GM12864 (cell line): Measurements from ENCODE around the gene DHTKD1.

Source experiments
- DNase-seq: peaks from one replicate; pipeline ENCODE4 v3.0.0-alpha.2; 2011; ENCODE audit warnings: low read depth
- H3K4me3 ChIP-seq: 2 replicates; pipeline ENCODE4 v1.5.1; 2011; ENCODE audit warnings: mild to moderate bottlenecking, low read depth, low read length, control low read depth
- TF ChIP-seq, protein P1 (sequence below): IDR thresholded peaks from 2 replicates; pipeline ENCODE4 v1.5.1; 2011; ENCODE audit warnings: low read depth, mild to moderate bottlenecking, moderate library complexity, low read length, control low read depth, inconsistent platforms; ENCODE audit errors: missing control alignments

DHTKD1 gene

DNA sequence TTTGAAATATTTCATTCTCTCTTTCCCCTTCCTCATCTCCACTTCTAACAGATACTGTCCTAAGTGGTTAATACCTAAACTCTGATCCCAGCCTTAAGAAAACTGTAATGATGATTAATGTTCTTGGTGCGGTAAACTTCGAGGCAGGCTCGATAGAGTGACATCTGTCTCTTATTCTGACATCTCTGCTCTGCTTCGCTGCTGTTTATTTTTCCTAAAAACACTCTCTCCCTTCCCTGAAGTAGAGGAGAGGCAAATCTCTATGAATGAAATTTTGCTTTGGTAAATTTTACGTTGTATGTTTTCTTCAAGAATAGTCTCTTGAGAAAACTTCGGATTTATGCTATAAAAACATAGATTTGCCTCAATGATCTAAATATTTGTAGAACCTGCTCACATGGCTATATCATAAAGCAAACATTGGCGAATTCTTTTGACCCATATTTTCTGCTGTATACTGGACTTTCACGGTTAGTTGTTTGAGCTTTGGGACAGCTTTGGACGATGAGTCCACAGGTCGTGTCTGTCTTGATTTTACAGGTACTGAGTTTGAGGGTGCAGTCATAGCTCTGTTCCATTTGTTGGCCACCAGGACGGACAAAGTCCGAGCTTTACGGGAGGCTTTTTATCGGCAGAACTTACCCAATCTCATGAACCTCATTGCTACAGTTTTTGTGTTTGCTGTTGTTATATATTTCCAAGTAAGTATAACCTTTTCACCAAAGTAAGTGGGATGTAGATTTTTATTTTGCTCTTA, 87.8 kb downstream of the DHTKD1 start:
- TF ChIP-seq, protein P1, sequence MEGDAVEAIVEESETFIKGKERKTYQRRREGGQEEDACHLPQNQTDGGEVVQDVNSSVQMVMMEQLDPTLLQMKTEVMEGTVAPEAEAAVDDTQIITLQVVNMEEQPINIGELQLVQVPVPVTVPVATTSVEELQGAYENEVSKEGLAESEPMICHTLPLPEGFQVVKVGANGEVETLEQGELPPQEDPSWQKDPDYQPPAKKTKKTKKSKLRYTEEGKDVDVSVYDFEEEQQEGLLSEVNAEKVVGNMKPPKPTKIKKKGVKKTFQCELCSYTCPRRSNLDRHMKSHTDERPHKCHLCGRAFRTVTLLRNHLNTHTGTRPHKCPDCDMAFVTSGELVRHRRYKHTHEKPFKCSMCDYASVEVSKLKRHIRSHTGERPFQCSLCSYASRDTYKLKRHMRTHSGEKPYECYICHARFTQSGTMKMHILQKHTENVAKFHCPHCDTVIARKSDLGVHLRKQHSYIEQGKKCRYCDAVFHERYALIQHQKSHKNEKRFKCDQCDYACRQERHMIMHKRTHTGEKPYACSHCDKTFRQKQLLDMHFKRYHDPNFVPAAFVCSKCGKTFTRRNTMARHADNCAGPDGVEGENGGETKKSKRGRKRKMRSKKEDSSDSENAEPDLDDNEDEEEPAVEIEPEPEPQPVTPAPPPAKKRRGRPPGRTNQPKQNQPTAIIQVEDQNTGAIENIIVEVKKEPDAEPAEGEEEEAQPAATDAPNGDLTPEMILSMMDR, result no peak
- H3K4me3 ChIP-seq, result no peak overlapping the region
- DNase-seq, result no peak

DNA sequence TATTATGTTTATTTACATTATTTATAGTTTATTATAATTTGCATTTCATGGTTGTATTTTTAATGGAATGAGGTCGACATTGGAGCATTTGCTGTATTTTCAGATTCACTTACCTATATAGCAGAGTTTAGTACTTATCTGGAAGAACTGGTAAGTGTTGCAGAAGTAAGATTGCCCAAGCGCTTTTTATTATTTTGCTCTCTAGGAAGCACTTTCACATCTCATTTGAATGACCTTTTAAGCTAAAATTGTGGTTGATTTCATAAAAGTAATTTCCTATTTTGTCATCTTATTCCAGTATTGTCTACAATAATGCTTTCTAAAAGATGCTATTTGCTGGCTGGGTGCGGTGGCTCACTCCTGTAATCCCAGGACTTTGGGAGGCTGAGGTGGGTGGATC, 89.4 kb downstream of the DHTKD1 start:
- no peak overlapping the region for H3K4me3 ChIP-seq
- no peak for DNase-seq
- TF ChIP-seq, protein P1, result no peak

DNA sequence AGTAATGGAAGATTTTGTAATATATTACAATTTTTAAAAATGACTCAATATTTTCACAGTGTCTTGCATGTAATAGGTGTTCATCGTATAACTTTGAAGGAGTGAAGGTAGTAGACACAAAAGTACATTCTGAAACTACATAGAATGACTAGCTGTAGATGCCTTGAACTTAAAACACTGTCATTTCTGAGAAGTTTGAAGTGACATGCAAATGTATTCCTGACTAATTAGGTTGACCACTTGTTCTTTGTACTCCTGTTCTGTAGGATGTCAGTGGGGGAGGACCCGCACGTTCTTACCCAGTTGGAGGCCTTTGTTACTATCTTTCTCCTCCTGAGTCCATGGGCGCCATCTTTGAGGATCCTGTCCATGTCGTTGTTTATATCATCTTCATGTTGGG, 91.9 kb downstream of the DHTKD1 start:
- no peak overlapping the region for H3K4me3 ChIP-seq
- TF ChIP-seq, protein P1, result no peak
- no peak for DNase-seq

DNA sequence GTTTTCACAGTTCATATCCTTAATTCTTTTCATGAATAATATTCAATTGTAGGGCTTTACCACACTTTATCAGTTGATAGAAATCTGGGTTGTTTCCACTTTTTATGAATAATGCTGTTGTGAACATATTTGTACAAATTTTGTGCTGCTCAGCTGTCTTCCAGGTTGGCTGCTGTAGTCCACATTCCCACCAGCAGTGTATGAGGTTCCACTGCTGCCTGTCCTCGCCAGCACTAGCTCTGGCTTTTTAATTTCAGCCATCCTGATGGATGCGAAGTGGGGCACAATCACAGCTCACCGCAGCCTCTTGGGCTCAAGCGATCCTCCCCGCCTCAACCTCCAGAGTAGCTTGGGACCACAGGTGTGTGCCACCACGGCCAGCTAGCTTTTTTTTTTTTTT, 94.2 kb downstream of the DHTKD1 start:
- DNase-seq, result no peak
- TF ChIP-seq, protein P1, result no peak
- no peak overlapping the region for H3K4me3 ChIP-seq

DNA sequence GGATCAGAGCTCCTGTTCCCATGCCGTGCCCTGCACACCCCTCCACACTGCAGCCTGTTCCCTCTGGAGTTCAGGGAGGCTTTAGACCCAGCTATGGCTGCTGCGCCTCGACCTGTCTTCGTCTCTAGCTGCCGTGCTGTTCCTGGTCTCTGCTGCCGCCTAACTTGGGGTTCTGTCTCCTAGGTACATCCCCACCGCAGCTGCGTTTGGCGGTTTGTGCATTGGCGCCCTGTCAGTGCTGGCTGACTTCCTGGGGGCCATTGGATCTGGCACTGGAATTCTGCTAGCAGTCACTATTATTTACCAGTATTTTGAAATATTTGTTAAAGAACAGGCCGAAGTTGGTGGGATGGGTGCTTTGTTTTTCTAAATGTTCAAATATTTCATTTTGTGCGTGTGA, 95.3 kb downstream of the DHTKD1 start:
- TF ChIP-seq, protein P1, result no peak
- no peak overlapping the region for H3K4me3 ChIP-seq
- DNase-seq, result no peak

DNA sequence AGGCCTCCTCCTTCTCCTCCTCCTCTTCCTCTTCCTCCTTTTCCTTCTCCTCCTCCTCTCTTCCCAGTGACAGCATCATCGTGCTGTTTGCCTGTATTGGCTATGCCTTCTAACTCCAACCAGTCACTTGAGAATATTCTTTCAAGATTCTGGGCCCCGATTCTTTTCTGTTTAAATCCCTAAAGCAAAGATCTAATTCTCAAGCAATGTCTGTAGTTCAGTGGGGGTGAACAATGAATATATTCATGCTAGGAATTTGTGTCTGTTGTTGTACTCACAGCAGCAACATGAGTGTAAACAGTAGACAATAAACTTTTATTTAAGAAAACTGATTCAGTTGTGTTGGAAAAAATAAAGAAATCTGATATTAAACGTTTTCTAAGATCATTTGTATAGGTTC, 96.3 kb downstream of the DHTKD1 start:
- no peak for DNase-seq
- no peak overlapping the region for H3K4me3 ChIP-seq
- TF ChIP-seq, protein P1, result no peak
